Upper lobe of left lung (tissue), 4 donors: ENCODE results near the gene SLC22A15.

Experiments used
- POLR2A ChIP-seq, 4 donors: fragments of 450-650 bp; IDR thresholded peaks; one replicate each; pipeline ENCODE4 v1.5.1; 2016 to 2017; ENCODE audit warnings: antibody characterized with exemption in 4 of 4, mild to moderate bottlenecking in 2 of 4
- POLR2AphosphoS5 ChIP-seq, 2 donors: sonication (generic); formaldehyde crosslinking; IDR thresholded peaks; one replicate each; pipeline ENCODE4 v1.5.1; 2017; ENCODE audit warnings: antibody characterized with exemption in 2 of 2
- TF ChIP-seq, protein P1 (sequence below), 6 experiments: fragments of 450-650 bp in 4 of 6; fragments of 200-600 bp in 2 of 6; sonication (generic) in 2 of 6; IDR thresholded peaks; one replicate each; pipeline ENCODE4 v1.5.1; 2016 to 2019; ENCODE audit warnings: antibody characterized with exemption in 6 of 6

DNA sequence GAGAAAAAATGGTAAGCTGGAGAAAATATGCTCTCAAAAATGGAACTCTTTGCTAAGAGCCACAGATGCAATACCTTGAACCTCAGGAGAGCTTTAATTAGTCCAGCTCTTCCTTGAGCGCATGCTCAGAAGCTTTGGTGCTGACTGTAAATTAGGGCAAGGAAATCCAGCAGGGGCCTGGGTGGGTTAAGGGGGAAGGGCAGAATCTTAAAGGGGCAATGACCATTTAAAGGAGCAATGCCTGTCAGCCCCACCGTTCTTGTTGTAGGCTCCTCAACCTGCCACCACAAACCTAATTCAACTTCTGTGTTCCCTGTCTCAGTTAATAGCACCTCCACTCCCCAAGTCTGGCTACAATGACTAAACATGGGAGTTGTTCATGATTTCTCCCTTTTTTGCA lies 6.8 kb upstream of the SLC22A15 start:
- TF ChIP-seq, protein P1, sequence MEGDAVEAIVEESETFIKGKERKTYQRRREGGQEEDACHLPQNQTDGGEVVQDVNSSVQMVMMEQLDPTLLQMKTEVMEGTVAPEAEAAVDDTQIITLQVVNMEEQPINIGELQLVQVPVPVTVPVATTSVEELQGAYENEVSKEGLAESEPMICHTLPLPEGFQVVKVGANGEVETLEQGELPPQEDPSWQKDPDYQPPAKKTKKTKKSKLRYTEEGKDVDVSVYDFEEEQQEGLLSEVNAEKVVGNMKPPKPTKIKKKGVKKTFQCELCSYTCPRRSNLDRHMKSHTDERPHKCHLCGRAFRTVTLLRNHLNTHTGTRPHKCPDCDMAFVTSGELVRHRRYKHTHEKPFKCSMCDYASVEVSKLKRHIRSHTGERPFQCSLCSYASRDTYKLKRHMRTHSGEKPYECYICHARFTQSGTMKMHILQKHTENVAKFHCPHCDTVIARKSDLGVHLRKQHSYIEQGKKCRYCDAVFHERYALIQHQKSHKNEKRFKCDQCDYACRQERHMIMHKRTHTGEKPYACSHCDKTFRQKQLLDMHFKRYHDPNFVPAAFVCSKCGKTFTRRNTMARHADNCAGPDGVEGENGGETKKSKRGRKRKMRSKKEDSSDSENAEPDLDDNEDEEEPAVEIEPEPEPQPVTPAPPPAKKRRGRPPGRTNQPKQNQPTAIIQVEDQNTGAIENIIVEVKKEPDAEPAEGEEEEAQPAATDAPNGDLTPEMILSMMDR (IDR thresholded peaks at IDR 0.05), result no peak
- TF ChIP-seq POLR2A (IDR thresholded peaks at IDR 0.05) (no peak), POLR2AphosphoS5 (IDR thresholded peaks at IDR 0.05) (no peak)
